GM12878 (cell line): Measurements from ENCODE around the gene RANBP9. TPM values are rescaled to one million over a fixed set of nuclear protein-coding genes. Genes with fewer than 3 reads are reported as not detected.

Source experiments
- ATAC-seq: fragments of 200-7000 bp; cut with Tn5 transposase; 3 replicates; pipeline ENCODE4 v1.9.1; 2020; ENCODE audit warnings: mild to moderate bottlenecking, moderate library complexity
- BruUV-seq: library from RNA; stranded (reverse); fragments of 400-500 nt; replicated peaks from 2 replicates; lab custom pipeline; 2021; lab: Mats Ljungman, UMichigan
- CTCF ChIA-PET: fragments of 300-600 bp; sonication (Branson Sonifier 250); formaldehyde crosslinking; extraction: SDS; loops from one replicate; lab custom pipeline; 2021; ENCODE audit warnings: inconsistent platforms; lab: Yijun Ruan, JAX
- POLR2A ChIA-PET: fragments of 350-600 bp; formaldehyde crosslinking; extraction: SDS; loops from one replicate; lab custom pipeline; 2021; ENCODE audit warnings: inconsistent platforms; lab: Charles Lee
- RAD21 ChIA-PET: fragments of 300-600 bp; sonication (Branson Sonifier 250); formaldehyde crosslinking; loops from one replicate; lab custom pipeline; 2023; ENCODE audit warnings: antibody characterized with exemption; ENCODE audit not compliant: unreplicated experiment; lab: Charles Lee
- SMC1A ChIA-PET: fragments of 300-600 bp; sonication (Branson Sonifier 250); formaldehyde crosslinking; loops from one replicate; lab custom pipeline; 2023; ENCODE audit not compliant: unreplicated experiment, uncharacterized antibody; lab: Charles Lee
- DNase-seq: peaks from one replicate; pipeline ENCODE4 v3.0.0-alpha.2; 2011; ENCODE audit warnings: low read depth, low spot score
- FAIRE-seq: peaks from 3 replicates; lab custom pipeline; 2011; peaks lifted over from hg19 to GRCh38; lab: Jason Lieb, UNC
- H2AFZ ChIP-seq: 2 replicates; pipeline ENCODE4 v1.6.0; 2011; ENCODE audit warnings: low read depth, low read length, control low read depth; ENCODE audit not compliant: control insufficient read depth
- H3K27ac ChIP-seq: 2 replicates; pipeline ENCODE4 v1.5.1; 2011; ENCODE audit warnings: control low read depth; ENCODE audit not compliant: control insufficient read depth, insufficient read depth
- H3K27me3 ChIP-seq, 2 experiments: replicated peaks in 1 of 2; 2 replicates each; pipeline versions ENCODE4 v1.6.0 to v1.6.1; 2011; ENCODE audit warnings: low read length in 1 of 2; ENCODE audit not compliant: control insufficient read depth in 2 of 2, insufficient read depth in 2 of 2
- H3K36me3 ChIP-seq, 2 experiments: 2 replicates each; pipeline ENCODE4 v1.5.1; 2011; ENCODE audit warnings: low read length in 1 of 2; ENCODE audit not compliant: control insufficient read depth in 2 of 2, insufficient read depth in 2 of 2
- H3K4me1 ChIP-seq: 2 replicates; pipeline ENCODE4 v1.6.1; 2011; ENCODE audit warnings: mild to moderate bottlenecking, low read length, moderate library complexity, mixed read lengths; ENCODE audit not compliant: control insufficient read depth, insufficient read depth
- H3K4me2 ChIP-seq: 2 replicates; pipeline ENCODE4 v1.6.0; 2011; ENCODE audit warnings: control low read depth; ENCODE audit not compliant: control insufficient read depth, insufficient read depth
- H3K4me3 ChIP-seq: fragments of 200-600 bp; sonication (generic); 2 replicates; pipeline ENCODE4 v1.5.1; 2016
- H3K79me2 ChIP-seq: 2 replicates; pipeline ENCODE4 v1.6.0; 2011; ENCODE audit warnings: low read length; ENCODE audit not compliant: control insufficient read depth, insufficient read depth
- H3K9ac ChIP-seq: 2 replicates; pipeline ENCODE4 v1.8.0; 2011; ENCODE audit warnings: low read length, control low read depth, mixed read lengths; ENCODE audit not compliant: control insufficient read depth, insufficient read depth
- H3K9me3 ChIP-seq: replicated peaks from 3 replicates; pipeline ENCODE4 v1.5.1; 2011; ENCODE audit warnings: mild to moderate bottlenecking, low read length; ENCODE audit not compliant: control insufficient read depth, insufficient read depth
- H4K20me1 ChIP-seq: 2 replicates; pipeline ENCODE4 v1.6.0; 2011; ENCODE audit not compliant: control insufficient read depth, insufficient read depth
- ATF7 ChIP-seq: fragments of 450-650 bp; IDR thresholded peaks from 2 replicates; pipeline ENCODE4 v1.6.1; 2016; ENCODE audit warnings: low read depth, mild to moderate bottlenecking
- CBFB ChIP-seq: IDR thresholded peaks from 2 replicates; pipeline ENCODE4 v1.6.1; 2016; ENCODE audit warnings: antibody characterized with exemption, low read depth
- CHD1 ChIP-seq: IDR thresholded peaks from 2 replicates; pipeline ENCODE4 v1.6.1; 2012; ENCODE audit warnings: low read depth, low read length, improper control_type of control experiment
- EGR1 ChIP-seq, 2 experiments: IDR thresholded peaks; 1 replicate in 1 of 2; 2 replicates in 1 of 2; pipeline ENCODE4 v1.6.1; 2011 to 2012; ENCODE audit warnings: low read depth in 2 of 2, low read length in 2 of 2, borderline replicate concordance in 1 of 2, mild to moderate bottlenecking in 1 of 2, moderate library complexity in 1 of 2
- ETV6 ChIP-seq, 2 experiments: fragments of 450-650 bp in 1 of 2; IDR thresholded peaks in 1 of 2; conservative IDR thresholded peaks in 1 of 2; 2 replicates each; pipeline ENCODE4 v1.6.1; 2014; ENCODE audit warnings: antibody characterized with exemption in 1 of 2, borderline replicate concordance in 1 of 2, low read depth in 1 of 2, mild to moderate bottlenecking in 1 of 2, moderate library complexity in 1 of 2
- RUNX3 ChIP-seq: IDR thresholded peaks from 2 replicates; pipeline ENCODE4 v1.6.1; 2012; ENCODE audit warnings: low read length, inconsistent platforms
- SIN3A ChIP-seq: IDR thresholded peaks from 2 replicates; pipeline ENCODE4 v1.6.1; 2012; ENCODE audit warnings: low read depth, low read length, improper control_type of control experiment
- SPI1 ChIP-seq: IDR thresholded peaks from 2 replicates; pipeline ENCODE4 v1.6.1; 2011; ENCODE audit warnings: low read depth, mild to moderate bottlenecking, low read length, moderate library complexity, borderline replicate concordance; ENCODE audit not compliant: insufficient read depth
- TARDBP ChIP-seq: IDR thresholded peaks from 2 replicates; pipeline ENCODE4 v1.6.1; 2016; ENCODE audit warnings: borderline replicate concordance
- ZNF384 ChIP-seq: IDR thresholded peaks from 2 replicates; pipeline ENCODE4 v1.6.1; 2012; ENCODE audit warnings: low read depth, mild to moderate bottlenecking, low read length, improper control_type of control experiment, borderline replicate concordance
- ZSCAN29 ChIP-seq: fragments of 450-650 bp; IDR thresholded peaks from 2 replicates; pipeline ENCODE4 v1.6.1; 2017; ENCODE audit warnings: mild to moderate bottlenecking, moderate library complexity
- WGBS: methylation state at CpG from one replicate; pipeline ENCODE4 v1.1.6; 2016; ENCODE audit warnings: low lambda C conversion rate; ENCODE audit not compliant: insufficient replicate concordance, insufficient coverage; ENCODE audit errors: missing lambda C conversion rate; 5-methylcytosine and 5-hydroxymethylcytosine counted together
- in situ Hi-C: fragments of 300-500 bp; cut with MboI; formaldehyde crosslinking; loops from 9 replicates; pipeline ENCODE4 v1.14.3; 2018; ENCODE audit warnings: mixed read lengths
- intact Hi-C: fragments of 100-400 bp; cut with micrococcal nuclease; formaldehyde crosslinking; loops from one replicate; pipeline ENCODE4 v1.14.2; 2022; ENCODE audit not compliant: unreplicated experiment
- polyA plus RNA-seq, 11 experiments: library from polyadenylated mRNA; depleted of rRNA in 4 of 11; unstranded in 6 of 11; stranded (reverse) in 5 of 11; fragments of >200 nt; fragmentation: Nextera tagmentation in 4 of 11; fragmentation: Illumina TruSeq in 1 of 11; extraction: Ambion mirVana in 4 of 11; extraction: Trizol in 1 of 11; gene quantifications; 1 replicate in 1 of 11; 2 replicates in 10 of 11; pipeline versions ENCODE4 v1.2.1 to v1.2.3, GENCODE V29; 2011 to 2016; ENCODE audit warnings: inconsistent platforms in 2 of 11, missing spikeins in 2 of 11, low read depth in 1 of 11
- total RNA-seq, 4 experiments: library from RNA; depleted of rRNA in 3 of 4; stranded (reverse); fragments of >200 nt in 3 of 4; fragmentation: Illumina TruSeq in 1 of 4; extraction: Trizol in 1 of 4; gene quantifications; 2 replicates each; pipeline versions ENCODE4 v1.2.1 to v1.2.3, GENCODE V29; 2013 to 2021
- TF ChIP-seq, protein P1 (sequence below): fragments of 450-650 bp; IDR thresholded peaks from 2 replicates; pipeline ENCODE4 v1.6.1; 2016; ENCODE audit warnings: mild to moderate bottlenecking, moderate library complexity, borderline replicate concordance
- TF ChIP-seq, protein P2 (sequence below): fragments of 450-650 bp; formaldehyde crosslinking; IDR thresholded peaks from 2 replicates; pipeline ENCODE4 v1.4.0; 2022; ENCODE audit warnings: mild to moderate bottlenecking, moderate library complexity
- TF ChIP-seq, protein P3 (sequence below): IDR thresholded peaks from 2 replicates; pipeline ENCODE4 v1.6.1; 2011; ENCODE audit warnings: low read depth, mild to moderate bottlenecking, low read length, moderate library complexity, borderline replicate concordance; ENCODE audit errors: extremely low read depth

The RANBP9 gene
- total and polyA plus RNA-seq, 10 of the 15 experiments (the other 5 are each of a cell fraction or from before 2014, with no cell fraction given) = 3.7 to 43.1 (median 16.2) TPM

DNA sequence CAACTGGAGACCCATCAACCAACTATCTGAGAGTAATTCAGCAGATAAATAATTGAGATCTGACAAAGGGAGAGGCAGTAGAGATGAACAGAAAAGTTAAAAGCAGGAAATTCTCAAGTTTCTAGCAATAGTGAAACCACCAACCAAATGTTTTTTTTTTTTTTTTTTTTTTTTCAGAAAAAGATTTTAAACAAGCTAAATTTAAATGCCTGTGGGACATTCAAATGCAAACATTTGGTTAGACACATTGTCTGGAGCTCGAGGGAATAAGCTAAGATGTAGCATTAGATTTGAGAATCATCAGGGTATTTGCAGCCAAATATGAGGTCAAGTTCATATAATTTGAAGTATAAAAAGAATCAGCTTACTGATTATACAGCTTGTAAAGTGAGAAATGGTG, 16.4 kb downstream of the RANBP9 start:
- H3K9me3 ChIP-seq = no peaks in the 10 kb centered on the region
- WGBS = 0% methylated on average over 1 of the region's 1 CpG
- POLR2A ChIA-PET = interaction anchor here (0.6 to 1.6 kb wide), 10 partner anchors 9 to 1980 kb away, joined by 3 to 7 read pairs (median 5); partner anchors contain the start of gene RANBP9
- TF ChIP-seq, protein P1, sequence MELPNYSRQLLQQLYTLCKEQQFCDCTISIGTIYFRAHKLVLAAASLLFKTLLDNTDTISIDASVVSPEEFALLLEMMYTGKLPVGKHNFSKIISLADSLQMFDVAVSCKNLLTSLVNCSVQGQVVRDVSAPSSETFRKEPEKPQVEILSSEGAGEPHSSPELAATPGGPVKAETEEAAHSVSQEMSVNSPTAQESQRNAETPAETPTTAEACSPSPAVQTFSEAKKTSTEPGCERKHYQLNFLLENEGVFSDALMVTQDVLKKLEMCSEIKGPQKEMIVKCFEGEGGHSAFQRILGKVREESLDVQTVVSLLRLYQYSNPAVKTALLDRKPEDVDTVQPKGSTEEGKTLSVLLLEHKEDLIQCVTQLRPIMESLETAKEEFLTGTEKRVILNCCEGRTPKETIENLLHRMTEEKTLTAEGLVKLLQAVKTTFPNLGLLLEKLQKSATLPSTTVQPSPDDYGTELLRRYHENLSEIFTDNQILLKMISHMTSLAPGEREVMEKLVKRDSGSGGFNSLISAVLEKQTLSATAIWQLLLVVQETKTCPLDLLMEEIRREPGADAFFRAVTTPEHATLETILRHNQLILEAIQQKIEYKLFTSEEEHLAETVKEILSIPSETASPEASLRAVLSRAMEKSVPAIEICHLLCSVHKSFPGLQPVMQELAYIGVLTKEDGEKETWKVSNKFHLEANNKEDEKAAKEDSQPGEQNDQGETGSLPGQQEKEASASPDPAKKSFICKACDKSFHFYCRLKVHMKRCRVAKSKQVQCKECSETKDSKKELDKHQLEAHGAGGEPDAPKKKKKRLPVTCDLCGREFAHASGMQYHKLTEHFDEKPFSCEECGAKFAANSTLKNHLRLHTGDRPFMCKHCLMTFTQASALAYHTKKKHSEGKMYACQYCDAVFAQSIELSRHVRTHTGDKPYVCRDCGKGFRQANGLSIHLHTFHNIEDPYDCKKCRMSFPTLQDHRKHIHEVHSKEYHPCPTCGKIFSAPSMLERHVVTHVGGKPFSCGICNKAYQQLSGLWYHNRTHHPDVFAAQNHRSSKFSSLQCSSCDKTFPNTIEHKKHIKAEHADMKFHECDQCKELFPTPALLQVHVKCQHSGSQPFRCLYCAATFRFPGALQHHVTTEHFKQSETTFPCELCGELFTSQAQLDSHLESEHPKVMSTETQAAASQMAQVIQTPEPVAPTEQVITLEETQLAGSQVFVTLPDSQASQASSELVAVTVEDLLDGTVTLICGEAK = peak; percentile 88
- TF ChIP-seq TARDBP (no peak), CBFB (no peak), SIN3A (no peak), ATF7 (no peak), ETV6 (conservative IDR thresholded peaks at IDR 0.05 in 1 of 2, IDR thresholded peaks at IDR 0.05 in 1 of 2; ENCODE audit: borderline replicate concordance in 1 of 2, low read depth in 1 of 2) (no peak), SPI1 (no peak), CHD1 (no peak), ZNF384 (peak; percentile 93), ZSCAN29 (no peak), EGR1 (IDR thresholded peaks at IDR 0.05; ENCODE audit: borderline replicate concordance in 1 of 2, low read depth in 2 of 2, low read length in 2 of 2) (no peak), RUNX3 (peak; percentile 29; the same call in 1 of the 2 replicates)
- TF ChIP-seq, protein P2, sequence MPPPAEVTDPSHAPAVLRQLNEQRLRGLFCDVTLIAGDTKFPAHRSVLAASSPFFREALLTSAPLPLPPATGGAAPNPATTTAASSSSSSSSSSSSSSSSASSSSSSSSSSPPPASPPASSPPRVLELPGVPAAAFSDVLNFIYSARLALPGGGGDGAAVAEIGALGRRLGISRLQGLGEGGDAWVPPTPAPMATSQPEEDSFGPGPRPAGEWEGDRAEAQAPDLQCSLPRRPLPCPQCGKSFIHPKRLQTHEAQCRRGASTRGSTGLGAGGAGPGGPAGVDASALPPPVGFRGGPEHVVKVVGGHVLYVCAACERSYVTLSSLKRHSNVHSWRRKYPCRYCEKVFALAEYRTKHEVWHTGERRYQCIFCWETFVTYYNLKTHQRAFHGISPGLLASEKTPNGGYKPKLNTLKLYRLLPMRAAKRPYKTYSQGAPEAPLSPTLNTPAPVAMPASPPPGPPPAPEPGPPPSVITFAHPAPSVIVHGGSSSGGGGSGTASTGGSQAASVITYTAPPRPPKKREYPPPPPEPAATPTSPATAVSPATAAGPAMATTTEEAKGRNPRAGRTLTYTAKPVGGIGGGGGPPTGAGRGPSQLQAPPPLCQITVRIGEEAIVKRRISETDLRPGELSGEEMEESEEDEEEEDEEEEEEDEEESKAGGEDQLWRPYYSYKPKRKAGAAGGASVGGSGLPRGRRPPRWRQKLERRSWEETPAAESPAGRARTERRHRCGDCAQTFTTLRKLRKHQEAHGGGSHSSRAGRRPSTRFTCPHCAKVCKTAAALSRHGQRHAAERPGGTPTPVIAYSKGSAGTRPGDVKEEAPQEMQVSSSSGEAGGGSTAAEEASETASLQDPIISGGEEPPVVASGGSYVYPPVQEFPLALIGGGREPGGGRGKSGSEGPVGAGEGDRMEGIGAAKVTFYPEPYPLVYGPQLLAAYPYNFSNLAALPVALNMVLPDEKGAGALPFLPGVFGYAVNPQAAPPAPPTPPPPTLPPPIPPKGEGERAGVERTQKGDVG (CRISPR knock-in tag) = no peak
- TF ChIP-seq, protein P3, sequence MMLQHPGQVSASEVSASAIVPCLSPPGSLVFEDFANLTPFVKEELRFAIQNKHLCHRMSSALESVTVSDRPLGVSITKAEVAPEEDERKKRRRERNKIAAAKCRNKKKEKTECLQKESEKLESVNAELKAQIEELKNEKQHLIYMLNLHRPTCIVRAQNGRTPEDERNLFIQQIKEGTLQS = no peak
- H3K4me3 ChIP-seq = no peak overlapping the region
- H3K4me1 ChIP-seq = peaks cover 9% of the 10 kb centered on the region; the same call in 1 of the 2 replicates
- peak overlapping the region; percentile 59 for H3K4me2 ChIP-seq
- CTCF ChIA-PET = interaction anchor here (0.6 to 2.0 kb wide), 8 partner anchors 8 to 80 kb away, joined by 3 to 7 read pairs (median 4); partner anchors contain the start of gene NOL7
- peak; percentile 63 for ATAC-seq
- peaks cover 48% of the 10 kb centered on the region for H3K79me2 ChIP-seq
- RAD21 ChIA-PET = interaction anchor here (0.7 to 1.6 kb wide), 10 partner anchors 14 to 82 kb away, joined by 3 to 13 read pairs (median 4); partner anchors contain the start of gene NOL7
- BruUV-seq = no TSS peak
- SMC1A ChIA-PET = interaction anchor here (1.0 to 3.2 kb wide), 11 partner anchors 9 to 299 kb away, joined by 3 to 27 read pairs (median 6); partner anchors contain the start of gene NOL7
- DNase-seq = no peak
- H3K9ac ChIP-seq = no peak overlapping the region; the same call in 1 of the 2 replicates
- peak overlapping the region; percentile 52 for H3K27ac ChIP-seq
- intact Hi-C loops (no loop called here), in situ Hi-C loops (no loop called here)
- H3K27me3 ChIP-seq = no peaks in the 10 kb centered on the region
- no peak overlapping the region for H2AFZ ChIP-seq
- no peak for FAIRE-seq
- peaks cover 0 to 7% of the 10 kb centered on the region in 2 experiments; a peak in 1 of 4 replicates for H3K36me3 ChIP-seq
- H4K20me1 ChIP-seq = no peaks in the 10 kb centered on the region
